ENCODE results near the gene TMC8.
A peak's percentile ranks its signal among the peaks of the same experiment; 100 is the strongest.

TMC8 gene

GRCh38 chr17:78134899-78135385 is 4.4 kb downstream of the TMC8 start (continued):
- no peak for TF ChIP-seq ZNF148 (tag by site-specific recombination; IDR thresholded peaks at IDR 0.05; ENCODE audit: borderline replicate concordance)
- no peak for TF ChIP-seq ZNF530 (tag by site-specific recombination; IDR thresholded peaks at IDR 0.05; ENCODE audit: low read depth)
- no peak for TF ChIP-seq ZBTB26 (tag by site-specific recombination; optimal IDR thresholded peaks at IDR 0.05)
- no peak for TF ChIP-seq ZNF132 (tag by site-specific recombination; IDR thresholded peaks at IDR 0.05; ENCODE audit: borderline replicate concordance)

GRCh38 chr17:78135858-78136500 is 5.4 kb downstream of the TMC8 start:
- CTCF ChIA-PET, result interaction anchor here (0.5 to 2.7 kb wide), 17 partner anchors 11 to 1958 kb away, joined by 3 to 15 read pairs (median 6); partner anchors contain the start of genes AFMID and TK1
- TF ChIP-seq OSR2 (tag by site-specific recombination; IDR thresholded peaks at IDR 0.05) (0 out of 2 replicates have a peak, but pooled peaks have one; percentile 8), ZNF843 (tag by site-specific recombination; IDR thresholded peaks at IDR 0.05) (no peak), YY1 (tag by site-specific recombination; IDR thresholded peaks at IDR 0.05) (no peak), SALL2 (tag by site-specific recombination; IDR thresholded peaks at IDR 0.05; ENCODE audit: borderline replicate concordance) (no peak)
- H3K4me3 ChIP-seq (ENCODE audit: low read depth, low read length), result no peak overlapping the region
- H3K4me1 ChIP-seq (ENCODE audit: control insufficient read depth, insufficient read depth, low read length), result no peaks in the 10 kb centered on the region
- no peaks in the 10 kb centered on the region for H3K9me3 ChIP-seq (ENCODE audit: control insufficient read depth, insufficient read depth, low read depth, low read length)
- H3K36me3 ChIP-seq (ENCODE audit: control insufficient read depth in 2 of 2, insufficient read depth in 1 of 2, low read length in 2 of 2), result no peaks in the 10 kb centered on the region
- no peak overlapping the region for H3K27ac ChIP-seq (ENCODE audit: extremely low read depth, low read depth, low read length)
- POLR2A ChIA-PET, result interaction anchor here (1.0 to 1.9 kb wide), 2 partner anchors 39 to 51 kb away, joined by 4 read pairs; partner anchors contain the start of genes AFMID and TK1

GRCh38 chr17:78137392-78138203 is 7.0 kb downstream of the TMC8 start:
- H3K4me3 ChIP-seq (ENCODE audit: low read depth, low read length), result no peak overlapping the region
- H3K9me3 ChIP-seq (ENCODE audit: control insufficient read depth, insufficient read depth, low read depth, low read length), result no peaks in the 10 kb centered on the region
- CTCF ChIA-PET, result interaction anchor here (0.5 to 2.6 kb wide), 15 partner anchors 9 to 113 kb away, joined by 3 to 9 read pairs (median 4); partner anchors contain the start of genes AFMID, C17orf99 and TK1
- H3K4me1 ChIP-seq (ENCODE audit: control insufficient read depth, insufficient read depth, low read length), result no peaks in the 10 kb centered on the region
- TF ChIP-seq KLF17 (tag by site-specific recombination; IDR thresholded peaks at IDR 0.05) (no peak), CTCF (tag by site-specific recombination; IDR thresholded peaks at IDR 0.05) (peak; percentile 73), ZBTB8A (tag by site-specific recombination; IDR thresholded peaks at IDR 0.05) (no peak), ZNF580 (tag by site-specific recombination; IDR thresholded peaks at IDR 0.05) (peak; percentile 95)
- no peaks in the 10 kb centered on the region for H3K36me3 ChIP-seq (ENCODE audit: control insufficient read depth in 2 of 2, insufficient read depth in 1 of 2, low read length in 2 of 2)
- no peak overlapping the region for H3K27ac ChIP-seq (ENCODE audit: extremely low read depth, low read depth, low read length)
- POLR2A ChIA-PET, result interaction anchor here (1.8 kb wide), 1 partner anchor 37 kb away, joined by 9 read pairs; no protein-coding TSS in a partner anchor
